Suprapubic skin (tissue), 4 donors: ENCODE measurements around the gene ZNF358. TPM values are rescaled to one million over a fixed set of nuclear protein-coding genes. Genes with fewer than 3 reads are reported as not detected.

Experiments used
- DNase-seq, 2 donors: peaks; one replicate each; pipeline ENCODE4 v3.0.0-alpha.2; 2019; ENCODE audit warnings: low spot score in 2 of 2
- H3K27ac ChIP-seq: fragments of 200-600 bp; sonication (generic); one replicate; pipeline ENCODE4 v1.5.1; 2019
- H3K27me3 ChIP-seq: fragments of 200-600 bp; sonication (generic); one replicate; pipeline ENCODE4 v1.5.1; 2019
- H3K36me3 ChIP-seq: fragments of 200-600 bp; sonication (generic); one replicate; pipeline ENCODE4 v1.5.1; 2019
- H3K4me1 ChIP-seq: fragments of 200-600 bp; sonication (generic); one replicate; pipeline ENCODE4 v1.5.1; 2019
- H3K4me3 ChIP-seq: fragments of 200-600 bp; sonication (generic); one replicate; pipeline ENCODE4 v1.5.1; 2019; ENCODE audit warnings: mild to moderate bottlenecking
- H3K9me3 ChIP-seq: fragments of 200-600 bp; sonication (generic); one replicate; pipeline ENCODE4 v1.5.1; 2019
- CTCF ChIP-seq, 2 donors: fragments of 200-600 bp in 1 of 2; fragments of 450-650 bp in 1 of 2; sonication (generic) in 1 of 2; IDR thresholded peaks; one replicate each; pipeline ENCODE4 v1.5.1; 2016 to 2019; ENCODE audit warnings: antibody characterized with exemption in 2 of 2, mild to moderate bottlenecking in 1 of 2, moderate library complexity in 1 of 2
- EP300 ChIP-seq: sonication (generic); formaldehyde crosslinking; IDR thresholded peaks from one replicate; pipeline ENCODE4 v1.6.1; 2017; ENCODE audit warnings: antibody characterized with exemption
- POLR2A ChIP-seq, 2 donors: fragments of 450-650 bp; IDR thresholded peaks; one replicate each; pipeline ENCODE4 v1.6.1; 2017; ENCODE audit warnings: antibody characterized with exemption in 2 of 2, mild to moderate bottlenecking in 2 of 2, moderate library complexity in 2 of 2
- POLR2AphosphoS5 ChIP-seq, 3 donors: sonication (generic); formaldehyde crosslinking; IDR thresholded peaks; one replicate each; pipeline ENCODE4 v1.6.1; 2017; ENCODE audit warnings: antibody characterized with exemption in 3 of 3
- WGBS: methylation state at CpG from one replicate; pipeline ENCODE4 v1.1.5; 2018; 5-methylcytosine and 5-hydroxymethylcytosine counted together
- total RNA-seq, 4 donors: library from RNA; depleted of rRNA; stranded (reverse); fragments of >200 nt; gene quantifications; one replicate each; pipeline ENCODE4 v1.1.0, GENCODE V29; 2016

Gene ZNF358
- total RNA-seq, 4 donors from 2014 or later: 28.7 to 48.5 (median 39.5) TPM

GRCh38 chr19:7539827-7540425, 24.0 kb downstream of the ZNF358 start:
- no peaks in the 10 kb centered on the region for H3K9me3 ChIP-seq
- peaks cover 63% of the 10 kb centered on the region for H3K36me3 ChIP-seq
- no peak overlapping the region for H3K27ac ChIP-seq
- peaks cover 12% of the 10 kb centered on the region for H3K4me1 ChIP-seq
- 97% methylated on average over 20 of the region's 28 CpGs for WGBS
- H3K27me3 ChIP-seq: no peaks in the 10 kb centered on the region
- H3K4me3 ChIP-seq: no peak overlapping the region
- TF ChIP-seq POLR2AphosphoS5 (IDR thresholded peaks at IDR 0.05): no peak
- TF ChIP-seq EP300: no peak
- no peak for TF ChIP-seq POLR2A (IDR thresholded peaks at IDR 0.05)
- no peak for TF ChIP-seq CTCF (IDR thresholded peaks at IDR 0.05)
- no peak for DNase-seq

GRCh38 chr19:7540761-7541474, 25.0 kb downstream of the ZNF358 start:
- TF ChIP-seq POLR2AphosphoS5 (IDR thresholded peaks at IDR 0.05) (no peak), CTCF (IDR thresholded peaks at IDR 0.05) (no peak), EP300 (no peak), POLR2A (IDR thresholded peaks at IDR 0.05) (no peak)
- Histone ChIP-seq H3K27me3 (no peaks in the 10 kb centered on the region), H3K36me3 (peaks cover 69% of the 10 kb centered on the region), H3K4me3 (no peak overlapping the region), H3K27ac (no peak overlapping the region), H3K4me1 (peaks cover 7% of the 10 kb centered on the region), H3K9me3 (no peaks in the 10 kb centered on the region)
- no peak for DNase-seq
- 85% methylated on average over 30 of the region's 39 CpGs for WGBS

- DNase-seq: no peak
- WGBS: 95% methylated on average over 4 of the region's 15 CpGs
- TF ChIP-seq CTCF (IDR thresholded peaks at IDR 0.05) (no peak), POLR2A (IDR thresholded peaks at IDR 0.05) (no peak), EP300 (no peak), POLR2AphosphoS5 (IDR thresholded peaks at IDR 0.05) (no peak)
- Histone ChIP-seq H3K27me3 (no peaks in the 10 kb centered on the region), H3K36me3 (peaks cover 72% of the 10 kb centered on the region), H3K4me3 (no peak overlapping the region), H3K27ac (no peak overlapping the region), H3K9me3 (no peaks in the 10 kb centered on the region), H3K4me1 (peaks cover 1% of the 10 kb centered on the region)
Observed at GRCh38 chr19:7541475-7541824, 25.5 kb downstream of the ZNF358 start.

GRCh38 chr19:7541828-7542443, 26.0 kb downstream of the ZNF358 start:
- H3K36me3 ChIP-seq: peaks cover 75% of the 10 kb centered on the region
- 89% methylated on average over 3 of the region's 11 CpGs for WGBS
- H3K9me3 ChIP-seq: no peaks in the 10 kb centered on the region
- no peak overlapping the region for H3K4me3 ChIP-seq
- H3K4me1 ChIP-seq: no peaks in the 10 kb centered on the region
- TF ChIP-seq EP300 (no peak), POLR2AphosphoS5 (IDR thresholded peaks at IDR 0.05) (no peak)
- H3K27ac ChIP-seq: no peak overlapping the region
- DNase-seq: no peak
- no peaks in the 10 kb centered on the region for H3K27me3 ChIP-seq

GRCh38 chr19:7542556-7543348, 26.8 kb downstream of the ZNF358 start:
- H3K27ac ChIP-seq: no peak overlapping the region
- no peak for TF ChIP-seq POLR2A (IDR thresholded peaks at IDR 0.05)
- TF ChIP-seq CTCF (IDR thresholded peaks at IDR 0.05): no peak
- TF ChIP-seq EP300: no peak
- TF ChIP-seq POLR2AphosphoS5 (IDR thresholded peaks at IDR 0.05): no peak
- no peaks in the 10 kb centered on the region for H3K9me3 ChIP-seq
- H3K36me3 ChIP-seq: peaks cover 67% of the 10 kb centered on the region
- no peaks in the 10 kb centered on the region for H3K4me1 ChIP-seq
- no peaks in the 10 kb centered on the region for H3K27me3 ChIP-seq
- DNase-seq: no peak
- no peak overlapping the region for H3K4me3 ChIP-seq
- 100% methylated on average over 11 of the region's 24 CpGs for whole genome bisulfite sequencing
